RWPE2 (cell line): ENCODE data around the gene ETV6.

ENCODE experiments used
- ATAC-seq: fragments of 200-7000 bp; cut with Tn5 transposase; 3 replicates; pipeline ENCODE4 v1.9.1; 2021; ENCODE audit warnings: low read depth
- DNase-seq: peaks from one replicate; pipeline ENCODE4 v3.0.0-alpha.2; 2020; ENCODE audit warnings: low spot score
- H3K27ac ChIP-seq: fragments of 450-650 bp; 2 replicates; pipeline ENCODE4 v1.5.1; 2017; ENCODE audit warnings: mild to moderate bottlenecking; ENCODE audit not compliant: poor library complexity, severe bottlenecking
- H3K27me3 ChIP-seq: fragments of 250-450 bp; sonication (Bioruptor Pico); 2 replicates; pipeline ENCODE4 v1.5.1; 2021; ENCODE audit warnings: mild to moderate bottlenecking, moderate library complexity; ENCODE audit not compliant: insufficient read depth, poor library complexity, severe bottlenecking
- H3K36me3 ChIP-seq: fragments of 250-450 bp; sonication (Bioruptor Pico); 2 replicates; pipeline ENCODE4 v1.5.1; 2020; ENCODE audit warnings: low read depth, mild to moderate bottlenecking, moderate library complexity
- H3K4me1 ChIP-seq: fragments of 250-450 bp; sonication (Bioruptor Pico); 2 replicates; pipeline ENCODE4 v1.5.1; 2021; ENCODE audit warnings: mild to moderate bottlenecking, moderate library complexity; ENCODE audit not compliant: insufficient read depth, poor library complexity, severe bottlenecking
- H3K4me3 ChIP-seq: fragments of 250-450 bp; sonication (Bioruptor Pico); 2 replicates; pipeline ENCODE4 v1.5.1; 2021; ENCODE audit warnings: mild to moderate bottlenecking, moderate library complexity; ENCODE audit not compliant: severe bottlenecking
- H3K9me3 ChIP-seq: fragments of 250-450 bp; sonication (Bioruptor Pico); 2 replicates; pipeline ENCODE4 v1.5.1; 2021; ENCODE audit warnings: mild to moderate bottlenecking, moderate library complexity; ENCODE audit not compliant: severe bottlenecking
- CTCF ChIP-seq: fragments of 450-650 bp; IDR thresholded peaks from one replicate; pipeline ENCODE4 v1.5.1; 2017; ENCODE audit warnings: mild to moderate bottlenecking, moderate library complexity; ENCODE audit not compliant: poor library complexity, severe bottlenecking

ETV6 gene

GRCh38 chr12:11649413-11650285 is at the start of gene ETV6:
Gene ETV6, plus strand, starts transcription at chr12:11649674. Its CDS starts 454 bp downstream, at chr12:11650128.
- no peak for TF ChIP-seq CTCF
- DNase-seq: no peak
- ATAC-seq: peak; percentile 32; the same call in 2 of the 3 replicates

GRCh38 chr12:11600199-11600598 is 49.3 kb upstream of the ETV6 start:
- TF ChIP-seq CTCF: no peak
- ATAC-seq: no peak
- no peaks in the 10 kb centered on the region for H3K9me3 ChIP-seq

More at GRCh38 chr12:11649413-11650285, at the start of gene ETV6:
- no peaks in the 10 kb centered on the region for H3K9me3 ChIP-seq
- no peaks in the 10 kb centered on the region for H3K36me3 ChIP-seq
- peak within 1 kb of the TSS; percentile 97 for H3K27ac ChIP-seq
- peak within 1 kb of the TSS; percentile 82 for H3K4me3 ChIP-seq
- no peaks in the 10 kb centered on the region for H3K27me3 ChIP-seq
- H3K4me1 ChIP-seq: peaks cover 3% of the 10 kb centered on the region

DNA sequence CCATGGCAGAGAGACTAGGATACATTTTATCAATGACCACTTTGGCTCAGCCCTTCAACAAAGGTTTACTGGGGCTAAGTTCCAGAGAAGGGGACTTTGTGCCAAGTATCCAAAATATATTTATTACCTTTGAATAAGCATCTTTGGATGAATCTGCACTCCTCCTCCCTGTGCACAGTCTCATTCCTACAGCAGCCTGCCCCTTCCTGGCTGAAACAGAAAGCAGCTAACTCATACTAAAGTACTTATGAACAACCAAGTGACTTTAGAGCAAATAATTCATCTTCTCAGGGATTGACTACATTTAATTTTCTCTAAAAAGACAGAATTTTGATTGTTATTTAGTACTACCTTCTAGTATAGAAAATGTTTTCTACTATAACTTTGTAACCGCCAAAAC is 47.8 kb upstream of the ETV6 start:
- no peak overlapping the region for H3K4me3 ChIP-seq
- ATAC-seq: no peak
- H3K36me3 ChIP-seq: no peaks in the 10 kb centered on the region
- no peak for TF ChIP-seq CTCF
- no peaks in the 10 kb centered on the region for H3K4me1 ChIP-seq
- no peaks in the 10 kb centered on the region for H3K9me3 ChIP-seq
- DNase-seq: no peak
- H3K27ac ChIP-seq: no peak overlapping the region
- no peaks in the 10 kb centered on the region for H3K27me3 ChIP-seq

More at GRCh38 chr12:11600199-11600598, 49.3 kb upstream of the ETV6 start:
- H3K4me3 ChIP-seq: no peak overlapping the region
- DNase-seq: no peak
- no peaks in the 10 kb centered on the region for H3K36me3 ChIP-seq
- no peaks in the 10 kb centered on the region for H3K27me3 ChIP-seq
- no peak overlapping the region for H3K27ac ChIP-seq
- no peaks in the 10 kb centered on the region for H3K4me1 ChIP-seq

DNA sequence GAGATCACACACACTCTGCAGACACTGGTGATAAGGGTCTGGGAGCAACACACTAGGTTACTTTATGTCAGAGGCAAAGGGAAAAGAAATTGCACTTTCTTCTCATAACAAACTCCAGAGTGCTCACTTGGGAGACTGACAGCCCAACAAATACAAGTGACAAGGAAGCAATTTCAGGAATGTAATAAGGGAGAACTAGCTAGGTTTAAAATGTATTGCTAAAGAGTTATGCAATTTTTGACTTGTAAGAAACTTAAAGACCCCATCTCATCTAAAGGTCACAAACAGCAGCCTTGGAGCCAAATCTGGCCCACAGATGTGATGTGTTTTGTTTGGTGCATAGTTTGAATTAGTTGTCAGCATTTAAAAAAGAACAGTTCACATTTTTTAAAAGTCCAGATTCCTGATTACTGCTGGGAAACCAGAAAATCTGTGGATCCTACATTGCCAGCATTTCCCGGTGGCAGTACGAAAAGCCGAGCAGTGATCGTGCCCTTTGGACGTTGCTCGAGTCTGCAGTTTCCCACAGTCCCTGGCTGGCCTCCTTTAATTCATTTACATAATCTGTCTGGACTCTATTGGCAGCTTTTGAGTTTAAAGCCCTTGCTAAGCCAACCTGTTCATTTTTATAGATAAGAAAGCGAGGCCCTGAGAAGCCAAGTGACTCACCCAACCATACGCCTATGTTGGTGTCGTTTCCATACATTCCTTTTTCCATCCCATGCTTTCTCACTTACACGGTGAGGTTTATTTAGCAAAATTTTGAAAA is 42.0 kb upstream of the ETV6 start:
- no peak overlapping the region for H3K27ac ChIP-seq
- H3K9me3 ChIP-seq: no peaks in the 10 kb centered on the region
- H3K27me3 ChIP-seq: no peaks in the 10 kb centered on the region
- H3K4me3 ChIP-seq: no peak overlapping the region
- H3K36me3 ChIP-seq: no peaks in the 10 kb centered on the region
- TF ChIP-seq CTCF: no peak
- H3K4me1 ChIP-seq: no peaks in the 10 kb centered on the region
- no peak for DNase-seq
- ATAC-seq: no peak
